Body of pancreas (tissue), 4 donors: Measurements from ENCODE around the gene RPL12. TPM values are rescaled to one million over a fixed set of nuclear protein-coding genes. Genes with fewer than 3 reads are reported as not detected.

ENCODE experiments used
- ATAC-seq: fragments of 150-250 bp; one replicate; pipeline ENCODE4 v1.9.1; 2016
- DNase-seq, 4 donors: peaks; one replicate each; pipeline ENCODE4 v3.0.0-alpha.2; 2019
- H3K27ac ChIP-seq, 4 donors: fragments of 200-600 bp; sonication (generic); 1 replicate in 3 of 4; 2 replicates in 1 of 4; pipeline versions ENCODE4 v1.5.1 to v1.6.1; 2016 to 2019; ENCODE audit warnings: mild to moderate bottlenecking in 1 of 4, mixed read lengths in 1 of 4, moderate library complexity in 1 of 4
- H3K27me3 ChIP-seq, 2 donors: fragments of 200-600 bp; sonication (generic); one replicate each; pipeline ENCODE4 v1.6.0; 2016; ENCODE audit warnings: mild to moderate bottlenecking in 1 of 2
- H3K36me3 ChIP-seq, 2 donors: fragments of 200-600 bp; sonication (generic); replicated peaks in 1 of 2; 2 replicates each; pipeline ENCODE4 v1.5.1; 2016; ENCODE audit warnings: low read depth in 2 of 2; ENCODE audit not compliant: insufficient read depth in 1 of 2
- H3K4me1 ChIP-seq: fragments of 200-600 bp; sonication (generic); one replicate; pipeline ENCODE4 v1.6.0; 2016
- H3K4me3 ChIP-seq, 2 donors: fragments of 200-600 bp; sonication (generic); 1 replicate in 1 of 2; 2 replicates in 1 of 2; pipeline ENCODE4 v1.5.1; 2016 to 2019
- H3K9me3 ChIP-seq, 3 donors: fragments of 200-600 bp; sonication (generic); 1 replicate in 2 of 3; 2 replicates in 1 of 3; pipeline ENCODE4 v1.5.1; 2016
- POLR2A ChIP-seq, 3 donors: fragments of 450-650 bp; IDR thresholded peaks; one replicate each; pipeline ENCODE4 v1.6.1; 2016; ENCODE audit warnings: antibody characterized with exemption in 3 of 3, mild to moderate bottlenecking in 2 of 3
- WGBS, 2 donors: methylation state at CpG; one replicate each; pipeline ENCODE4 v1.1.5; 2017; 5-methylcytosine and 5-hydroxymethylcytosine counted together
- intact Hi-C: fragments of 100-400 bp; cut with DNase I; formaldehyde crosslinking; loops from one replicate; pipeline ENCODE4 v1.15.1; 2023
- small RNA-seq: library from RNA; depleted of rRNA; stranded (forward); fragments of <200 nt; gene quantifications from one replicate; pipeline ENCODE3, GENCODE V24; 2016
- total RNA-seq, 2 donors: library from RNA; depleted of rRNA; stranded (reverse); fragments of >200 nt; gene quantifications; one replicate each; pipeline ENCODE4 v1.1.0, GENCODE V29; 2016
- TF ChIP-seq, protein P1 (sequence below), 7 experiments: fragments of 450-650 bp in 4 of 7; fragments of 200-600 bp in 3 of 7; sonication (generic) in 3 of 7; IDR thresholded peaks; one replicate each; pipeline ENCODE4 v1.5.1; 2016 to 2019; ENCODE audit warnings: antibody characterized with exemption in 7 of 7

Gene RPL12
- total RNA-seq, 2 donors from 2014 or later = 994 to 1,261 TPM

DNA sequence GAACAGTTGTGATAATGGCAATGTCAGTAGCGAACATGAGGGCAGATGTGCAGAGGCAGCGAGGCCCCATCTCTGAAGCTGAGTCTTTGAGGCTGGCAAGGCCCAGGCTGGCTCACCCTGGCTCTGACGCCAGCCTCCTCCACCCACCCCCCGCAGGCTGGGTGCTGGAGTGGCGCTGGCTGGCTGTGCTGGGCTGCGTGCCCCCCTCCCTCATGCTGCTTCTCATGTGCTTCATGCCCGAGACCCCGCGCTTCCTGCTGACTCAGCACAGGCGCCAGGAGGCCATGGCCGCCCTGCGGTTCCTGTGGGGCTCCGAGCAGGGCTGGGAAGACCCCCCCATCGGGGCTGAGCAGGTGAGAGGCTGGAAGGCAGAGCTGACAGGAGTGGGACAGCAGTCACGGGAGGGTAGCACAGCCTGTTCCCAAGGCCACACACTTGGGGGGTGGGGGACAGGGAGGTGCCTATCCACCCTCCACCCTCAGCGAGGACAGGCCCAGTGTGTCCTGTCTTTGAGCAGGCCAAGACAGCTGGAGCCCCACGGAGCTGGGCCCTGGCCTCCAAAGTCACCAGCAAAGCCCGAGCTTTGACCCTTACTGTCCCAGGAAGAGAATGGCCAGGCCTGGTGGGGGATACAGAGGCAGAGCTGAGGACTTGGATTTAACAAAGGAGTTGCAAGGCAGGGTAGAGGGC, 48.7 kb downstream of the RPL12 start:
- peaks cover 14% of the 10 kb centered on the region for H3K4me1 ChIP-seq
- DNase-seq = no peak
- intact Hi-C loops = loop anchor here (10.0 kb wide), 1 partner anchor 178 kb away; no protein-coding TSS in a partner anchor

DNA sequence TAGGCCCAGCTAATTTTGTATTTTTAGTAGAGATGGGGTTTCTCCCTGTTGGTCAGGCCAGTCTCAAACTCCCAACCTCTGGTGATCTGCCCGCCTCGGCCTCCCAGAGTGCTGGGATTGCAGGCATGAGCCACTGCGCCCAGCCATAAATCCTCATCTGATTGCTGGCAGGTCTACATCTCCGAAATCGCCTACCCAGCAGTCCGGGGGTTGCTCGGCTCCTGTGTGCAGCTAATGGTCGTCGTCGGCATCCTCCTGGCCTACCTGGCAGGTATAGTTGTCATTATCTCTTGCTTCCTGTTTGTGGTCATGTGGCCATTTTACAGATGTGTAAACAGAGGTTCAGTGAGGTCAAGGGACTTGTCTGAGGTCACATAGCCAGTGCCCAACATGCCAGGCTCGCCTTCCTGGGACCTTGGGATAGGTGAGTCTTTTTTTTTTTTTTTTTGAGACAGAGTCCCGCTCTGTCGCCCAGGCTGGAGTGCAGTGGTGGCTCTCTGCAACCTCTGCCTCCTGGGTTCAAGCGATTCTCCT, 51.4 kb downstream of the RPL12 start:
- 85 to 89% methylated on average over 9 to 13 of the region's 14 CpGs for WGBS, 2 donors
- Histone ChIP-seq H3K27me3 (no peaks in the 10 kb centered on the region), H3K27ac (no peak overlapping the region), H3K4me3 (no peak overlapping the region), H3K9me3 (no peaks in the 10 kb centered on the region), H3K36me3 (no peaks in the 10 kb centered on the region), H3K4me1 (peaks cover 19% of the 10 kb centered on the region)
- intact Hi-C loops = loop anchor here (10.0 kb wide), 1 partner anchor 175 kb away; no protein-coding TSS in a partner anchor
- TF ChIP-seq, protein P1, sequence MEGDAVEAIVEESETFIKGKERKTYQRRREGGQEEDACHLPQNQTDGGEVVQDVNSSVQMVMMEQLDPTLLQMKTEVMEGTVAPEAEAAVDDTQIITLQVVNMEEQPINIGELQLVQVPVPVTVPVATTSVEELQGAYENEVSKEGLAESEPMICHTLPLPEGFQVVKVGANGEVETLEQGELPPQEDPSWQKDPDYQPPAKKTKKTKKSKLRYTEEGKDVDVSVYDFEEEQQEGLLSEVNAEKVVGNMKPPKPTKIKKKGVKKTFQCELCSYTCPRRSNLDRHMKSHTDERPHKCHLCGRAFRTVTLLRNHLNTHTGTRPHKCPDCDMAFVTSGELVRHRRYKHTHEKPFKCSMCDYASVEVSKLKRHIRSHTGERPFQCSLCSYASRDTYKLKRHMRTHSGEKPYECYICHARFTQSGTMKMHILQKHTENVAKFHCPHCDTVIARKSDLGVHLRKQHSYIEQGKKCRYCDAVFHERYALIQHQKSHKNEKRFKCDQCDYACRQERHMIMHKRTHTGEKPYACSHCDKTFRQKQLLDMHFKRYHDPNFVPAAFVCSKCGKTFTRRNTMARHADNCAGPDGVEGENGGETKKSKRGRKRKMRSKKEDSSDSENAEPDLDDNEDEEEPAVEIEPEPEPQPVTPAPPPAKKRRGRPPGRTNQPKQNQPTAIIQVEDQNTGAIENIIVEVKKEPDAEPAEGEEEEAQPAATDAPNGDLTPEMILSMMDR (IDR thresholded peaks at IDR 0.05) = no peak
- no peak for TF ChIP-seq POLR2A (IDR thresholded peaks at IDR 0.05)
- ATAC-seq (no peak), DNase-seq (no peak)

More for the DNA sequence above, 48.7 kb downstream of the RPL12 start:
- no peak overlapping the region for H3K4me3 ChIP-seq
- H3K27ac ChIP-seq = no peak overlapping the region
- H3K9me3 ChIP-seq = no peaks in the 10 kb centered on the region
- H3K36me3 ChIP-seq = peaks cover 0 to 3% of the 10 kb centered on the region in 2 donors
- no peak for ATAC-seq
- 83 to 93% methylated on average over 6 to 10 of the region's 18 CpGs for WGBS, 2 donors
- TF ChIP-seq, protein P1 (IDR thresholded peaks at IDR 0.05) = no peak
- TF ChIP-seq POLR2A (IDR thresholded peaks at IDR 0.05) = no peak
- H3K27me3 ChIP-seq = no peaks in the 10 kb centered on the region

DNA sequence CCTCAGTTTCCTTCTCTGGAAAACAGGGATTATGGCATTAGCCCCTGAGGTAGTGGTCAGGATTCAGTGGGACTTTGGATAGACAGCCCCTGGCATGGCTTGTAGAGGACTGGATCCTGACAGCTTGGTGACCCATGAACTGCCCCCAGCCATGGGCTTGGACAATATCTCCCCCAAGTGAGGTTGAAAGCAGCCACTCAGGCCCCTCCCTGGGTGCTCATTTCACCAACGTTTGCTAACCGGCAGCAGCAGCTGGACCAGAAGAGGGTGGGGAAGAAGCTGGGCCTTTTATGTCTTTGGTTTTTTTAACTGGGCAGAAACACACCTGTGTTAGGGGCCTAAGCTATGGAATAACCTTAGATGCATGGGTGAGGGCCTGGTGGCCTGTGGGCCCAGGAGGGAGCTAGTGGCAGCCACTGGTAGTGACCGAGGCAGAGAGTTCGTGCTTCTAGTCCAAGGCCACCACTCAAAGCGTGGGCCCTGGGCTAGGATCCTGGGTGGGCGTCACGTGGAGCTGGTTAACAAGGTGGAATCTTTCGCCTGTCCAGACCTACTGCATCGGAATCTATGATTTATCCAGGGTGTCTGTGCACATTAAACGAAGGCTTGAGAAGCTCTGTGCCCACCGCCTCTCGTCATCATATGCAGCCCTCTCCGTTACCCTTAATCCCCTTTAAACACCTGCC, 52.3 kb downstream of the RPL12 start:
- no peaks in the 10 kb centered on the region for H3K27me3 ChIP-seq
- no peak for DNase-seq
- no peaks in the 10 kb centered on the region for H3K36me3 ChIP-seq
- TF ChIP-seq, protein P1 (IDR thresholded peaks at IDR 0.05) = no peak
- TF ChIP-seq POLR2A (IDR thresholded peaks at IDR 0.05) = no peak
- WGBS, 2 donors = 82 to 91% methylated on average over 7 to 13 of the region's 13 CpGs
- ATAC-seq = no peak
- no peaks in the 10 kb centered on the region for H3K9me3 ChIP-seq
- intact Hi-C loops = no loop called here
- no peak overlapping the region for H3K27ac ChIP-seq
- H3K4me3 ChIP-seq = no peak overlapping the region
- peaks cover 19% of the 10 kb centered on the region for H3K4me1 ChIP-seq

DNA sequence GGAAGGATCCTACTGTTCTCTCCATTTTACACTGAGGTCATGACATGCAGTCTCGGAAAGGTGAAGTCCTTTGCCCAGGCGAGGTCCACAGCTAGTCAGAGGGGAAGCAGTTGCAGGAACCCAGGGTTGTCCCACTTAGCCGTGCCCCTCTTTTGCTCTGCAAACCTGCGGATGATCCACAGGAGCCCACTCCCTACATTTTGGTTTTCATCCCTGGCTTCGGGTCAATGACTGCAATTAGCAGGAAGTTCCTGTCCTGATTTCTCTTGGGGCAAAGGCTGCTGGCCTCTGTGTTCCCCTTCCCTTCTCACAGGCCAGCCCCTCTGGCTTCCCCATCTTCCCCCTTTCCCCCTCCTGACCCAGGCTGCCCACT, 52.9 kb downstream of the RPL12 start:
- ATAC-seq (no peak), DNase-seq (no peak)
- TF ChIP-seq, protein P1 (IDR thresholded peaks at IDR 0.05) = no peak
- TF ChIP-seq POLR2A (IDR thresholded peaks at IDR 0.05) = no peak
- intact Hi-C loops = no loop called here
- Histone ChIP-seq H3K27me3 (no peaks in the 10 kb centered on the region), H3K36me3 (no peaks in the 10 kb centered on the region), H3K9me3 (no peaks in the 10 kb centered on the region), H3K27ac (peak overlapping the region in 2 of 4 donors; percentile 87 to 91), H3K4me1 (peaks cover 19% of the 10 kb centered on the region), H3K4me3 (no peak overlapping the region)
- WGBS, 2 donors = 33 to 41% methylated on average over 3 to 5 of the region's 5 CpGs

Small RNA genes within 50 kb of the gene (small RNA-seq; reads per million reads assigned to genes)
- gene RF00019 = not detected
- gene SNORA65 = 347 reads per million, percentile 98 among the genes with 10 or more reads in this experiment

Other genes starting within 250 kb of the RPL12 start
- gene GARNL3, start 186.6 kb downstream of the RPL12 start, total RNA-seq = 10 to 100 TPM in 1 of 2 donors, 1 to 10 TPM in 1; 5.9 to 23.6 TPM
- gene SLC2A8, start 54.2 kb downstream of the RPL12 start, total RNA-seq = 10 to 100 TPM; 10.9 to 18.2 TPM
- gene ZNF79, start 27.0 kb downstream of the RPL12 start, total RNA-seq = 10 to 100 TPM in 1 of 2 donors, 1 to 10 TPM in 1; 4.7 to 11.5 TPM
- 10 to 100 TPM in 1 of 2 donors, 1 to 10 TPM in 1; 9.6 to 26.0 TPM for gene LRSAM1, start 104 bp upstream of the RPL12 start, total RNA-seq
- gene STXBP1, start 160.9 kb upstream of the RPL12 start, total RNA-seq = 10 to 100 TPM; 34.5 to 39.9 TPM